ENCODE data around the gene GABRD.

Gene GABRD

GRCh38 chr1:2059290-2059953 is 40.3 kb downstream of the GABRD start:
- TF ChIP-seq CTCF (IDR thresholded peaks at IDR 0.05; ENCODE audit: insufficient read depth, low read length, poor library complexity, severe bottlenecking): no peak
- Histone ChIP-seq H3K36me3 (ENCODE audit: control insufficient read depth, insufficient read depth, low read length) (no peaks in the 10 kb centered on the region), H3K27me3 (replicated peaks; ENCODE audit: control insufficient read depth, insufficient read depth, low read length) (no peaks in the 10 kb centered on the region), H3K4me3 (replicated peaks; ENCODE audit: low read depth, low read length) (no peak overlapping the region)
- DNase-seq (ENCODE audit: extremely low read depth, insufficient read length): no peak

GRCh38 chr1:2060072-2060471 is 40.9 kb downstream of the GABRD start:
- no peak overlapping the region for H3K4me3 ChIP-seq (replicated peaks; ENCODE audit: low read depth, low read length)
- no peaks in the 10 kb centered on the region for H3K27me3 ChIP-seq (replicated peaks; ENCODE audit: control insufficient read depth, insufficient read depth, low read length)
- TF ChIP-seq CTCF (IDR thresholded peaks at IDR 0.05; ENCODE audit: insufficient read depth, low read length, poor library complexity, severe bottlenecking): no peak
- H3K36me3 ChIP-seq (ENCODE audit: control insufficient read depth, insufficient read depth, low read length): no peaks in the 10 kb centered on the region
- no peak for DNase-seq (ENCODE audit: extremely low read depth, insufficient read length)

GRCh38 chr1:2060535-2060934 is 41.4 kb downstream of the GABRD start:
- no peak for TF ChIP-seq CTCF (IDR thresholded peaks at IDR 0.05; ENCODE audit: insufficient read depth, low read length, poor library complexity, severe bottlenecking)
- no peak for DNase-seq (ENCODE audit: extremely low read depth, insufficient read length)
- H3K36me3 ChIP-seq (ENCODE audit: control insufficient read depth, insufficient read depth, low read length): no peaks in the 10 kb centered on the region
- no peaks in the 10 kb centered on the region for H3K27me3 ChIP-seq (replicated peaks; ENCODE audit: control insufficient read depth, insufficient read depth, low read length)
- H3K4me3 ChIP-seq (replicated peaks; ENCODE audit: low read depth, low read length): no peak overlapping the region

GRCh38 chr1:2061065-2061778 is 42.1 kb downstream of the GABRD start:
- Histone ChIP-seq H3K27me3 (replicated peaks; ENCODE audit: control insufficient read depth, insufficient read depth, low read length) (no peaks in the 10 kb centered on the region), H3K4me3 (replicated peaks; ENCODE audit: low read depth, low read length) (no peak overlapping the region), H3K36me3 (ENCODE audit: control insufficient read depth, insufficient read depth, low read length) (no peaks in the 10 kb centered on the region)
- no peak for TF ChIP-seq CTCF (IDR thresholded peaks at IDR 0.05; ENCODE audit: insufficient read depth, low read length, poor library complexity, severe bottlenecking)
- no peak for DNase-seq (ENCODE audit: extremely low read depth, insufficient read length)

- no peak for TF ChIP-seq CTCF (IDR thresholded peaks at IDR 0.05; ENCODE audit: insufficient read depth, low read length, poor library complexity, severe bottlenecking)
- DNase-seq (ENCODE audit: extremely low read depth, insufficient read length): no peak
- Histone ChIP-seq H3K36me3 (ENCODE audit: control insufficient read depth, insufficient read depth, low read length) (no peaks in the 10 kb centered on the region), H3K27me3 (replicated peaks; ENCODE audit: control insufficient read depth, insufficient read depth, low read length) (no peaks in the 10 kb centered on the region), H3K4me3 (replicated peaks; ENCODE audit: low read depth, low read length) (no peak overlapping the region)
Measured at GRCh38 chr1:2065699-2066098, 46.6 kb downstream of the GABRD start.

All from GM06990 (cell line).